ENCODE data around the gene UBXN7. TPM values are rescaled to one million over a fixed set of nuclear protein-coding genes. Genes with fewer than 3 reads are reported as not detected.

Gene UBXN7
- total and polyA plus RNA-seq, 9 of the 15 experiments (the other 6 are each of a cell fraction or from before 2014, with no cell fraction given): 3.5 to 44.6 (median 13.4) TPM

DNA sequence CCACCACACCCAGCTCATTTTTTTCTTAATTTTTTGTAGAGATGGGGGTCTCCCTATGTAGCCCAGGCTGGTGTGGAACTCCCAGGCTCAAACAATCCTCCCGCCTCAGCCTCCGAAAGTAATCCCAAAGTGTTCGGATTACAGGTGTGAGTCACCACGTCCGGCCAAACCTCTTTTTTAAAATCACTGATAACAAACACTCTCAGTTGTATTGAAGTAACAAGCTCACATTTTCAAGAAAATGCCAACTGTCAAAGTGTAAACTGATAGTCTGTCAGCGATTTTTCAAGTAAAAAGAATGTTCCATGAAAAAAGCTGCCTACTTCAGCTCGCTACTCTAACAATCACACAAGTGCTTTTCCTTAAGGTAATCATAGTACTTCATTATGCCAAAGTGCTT, 33.4 kb downstream of the UBXN7 start (continued):
- TF ChIP-seq SMARCB1 (IDR thresholded peaks at IDR 0.05; ENCODE audit: insufficient read length, low read depth) (no peak), DMBX1 (CRISPR knock-in tag; IDR thresholded peaks at IDR 0.05; ENCODE audit: borderline replicate concordance) (no peak), HDAC3 (IDR thresholded peaks at IDR 0.05; ENCODE audit: borderline replicate concordance, partially characterized antibody) (no peak)

DNA sequence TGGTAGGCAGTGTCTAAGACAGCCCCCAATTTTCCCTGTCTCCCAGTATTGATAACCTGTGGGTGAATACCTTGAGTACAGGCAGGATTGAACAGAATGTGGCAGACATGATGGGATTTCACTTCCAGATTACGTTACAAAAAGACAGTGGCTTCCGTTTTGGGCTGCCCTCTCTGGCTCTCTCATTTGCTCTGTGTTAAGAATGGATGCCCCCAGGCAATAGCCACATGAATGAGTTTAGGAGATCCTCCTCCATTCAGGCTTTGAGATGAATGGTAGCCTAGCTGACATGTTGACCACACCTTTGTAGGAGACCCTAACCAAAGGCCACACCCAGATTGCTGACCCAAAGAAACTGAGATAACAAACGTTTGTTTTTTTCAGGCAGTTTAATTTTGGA, 34.3 kb downstream of the UBXN7 start:
- WGBS (ENCODE audit: insufficient coverage, low coverage, missing lambda C conversion rate): 51% methylated on average over 3 of the region's 3 CpGs
- Histone ChIP-seq H3K79me2 (ENCODE audit: control insufficient read depth, insufficient read depth, low read length) (0 out of 3 replicates have a peak, but pooled peaks cover 3% of the 10 kb centered on the region), H3K36me3 (ENCODE audit: control insufficient read depth, insufficient read depth, low read length) (peaks cover 44% of the 10 kb centered on the region; the same call in 2 of the 3 replicates), H3K9me3 (replicated peaks; ENCODE audit: control insufficient read depth, insufficient read depth, low read depth, low read length) (no peaks in the 10 kb centered on the region), H2AFZ (ENCODE audit: low read depth, low read length) (no peak overlapping the region), H3K4me1 (replicated peaks in 1 of 2; ENCODE audit: control insufficient read depth in 2 of 2, insufficient read depth in 2 of 2, low read length in 2 of 2) (peaks cover 8 to 15% of the 10 kb centered on the region in 2 experiments; a peak in 3 of 5 replicates), H3K9ac (ENCODE audit: insufficient read depth in 1 of 2, low read depth in 2 of 2, low read length in 2 of 2) (no peak overlapping the region), H3K9me1 (ENCODE audit: control insufficient read depth, insufficient read depth, low read length) (no peaks in the 10 kb centered on the region), H3K4me3 (no peak overlapping the region), H3K27me3 (ENCODE audit: control insufficient read depth in 2 of 2, insufficient read depth in 2 of 2, low read length in 2 of 2) (no peaks in the 10 kb centered on the region), H3K27ac (ENCODE audit: extremely low read depth, low read depth, low read length) (no peak overlapping the region), H3K4me2 (ENCODE audit: insufficient read depth, low read length) (no peak overlapping the region), H4K20me1 (replicated peaks; ENCODE audit: control insufficient read depth, insufficient read depth, low read length) (no peaks in the 10 kb centered on the region)
- in situ Hi-C loops (cut with MboI): no loop called here
- ChIA-PET POLR2A (interaction anchor here (0.8 kb wide), 1 partner anchor 27 kb away, joined by 3 read pairs; no protein-coding TSS in a partner anchor), CTCF (ENCODE audit: low intra/inter-chr PET ratio) (no interaction called here)
- FAIRE-seq: no peak
- no TSS peak for BruUV-seq (replicated peaks)
- intact Hi-C loops (cut with micrococcal nuclease): no loop called here
- no peak for ATAC-seq
- no peak for DNase-seq (ENCODE audit: extremely low read depth in 1 of 4, low spot score in 3 of 4)
- TF ChIP-seq, protein P1, sequence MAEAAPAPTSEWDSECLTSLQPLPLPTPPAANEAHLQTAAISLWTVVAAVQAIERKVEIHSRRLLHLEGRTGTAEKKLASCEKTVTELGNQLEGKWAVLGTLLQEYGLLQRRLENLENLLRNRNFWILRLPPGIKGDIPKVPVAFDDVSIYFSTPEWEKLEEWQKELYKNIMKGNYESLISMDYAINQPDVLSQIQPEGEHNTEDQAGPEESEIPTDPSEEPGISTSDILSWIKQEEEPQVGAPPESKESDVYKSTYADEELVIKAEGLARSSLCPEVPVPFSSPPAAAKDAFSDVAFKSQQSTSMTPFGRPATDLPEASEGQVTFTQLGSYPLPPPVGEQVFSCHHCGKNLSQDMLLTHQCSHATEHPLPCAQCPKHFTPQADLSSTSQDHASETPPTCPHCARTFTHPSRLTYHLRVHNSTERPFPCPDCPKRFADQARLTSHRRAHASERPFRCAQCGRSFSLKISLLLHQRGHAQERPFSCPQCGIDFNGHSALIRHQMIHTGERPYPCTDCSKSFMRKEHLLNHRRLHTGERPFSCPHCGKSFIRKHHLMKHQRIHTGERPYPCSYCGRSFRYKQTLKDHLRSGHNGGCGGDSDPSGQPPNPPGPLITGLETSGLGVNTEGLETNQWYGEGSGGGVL (CRISPR knock-in tag; IDR thresholded peaks at IDR 0.05): no peak
- TF ChIP-seq ATF7 (IDR thresholded peaks at IDR 0.05) (no peak), NUFIP1 (IDR thresholded peaks at IDR 0.05; ENCODE audit: partially characterized antibody) (no peak), HNRNPH1 (optimal IDR thresholded peaks at IDR 0.05; ENCODE audit: low read depth, low read length) (no peak), COPS2 (conservative IDR thresholded peaks at IDR 0.05) (no peak), SMARCA5 (IDR thresholded peaks at IDR 0.05) (no peak), RB1 (IDR thresholded peaks at IDR 0.05; ENCODE audit: low read depth) (no peak), PHF8 (IDR thresholded peaks at IDR 0.05; ENCODE audit: borderline replicate concordance, low read length) (no peak), ZNF584 (CRISPR knock-in tag; IDR thresholded peaks at IDR 0.05; ENCODE audit: low read depth) (no peak), NELFE (IDR thresholded peaks at IDR 0.05; ENCODE audit: insufficient read depth, insufficient read length) (no peak)
- TF ChIP-seq, protein P2, sequence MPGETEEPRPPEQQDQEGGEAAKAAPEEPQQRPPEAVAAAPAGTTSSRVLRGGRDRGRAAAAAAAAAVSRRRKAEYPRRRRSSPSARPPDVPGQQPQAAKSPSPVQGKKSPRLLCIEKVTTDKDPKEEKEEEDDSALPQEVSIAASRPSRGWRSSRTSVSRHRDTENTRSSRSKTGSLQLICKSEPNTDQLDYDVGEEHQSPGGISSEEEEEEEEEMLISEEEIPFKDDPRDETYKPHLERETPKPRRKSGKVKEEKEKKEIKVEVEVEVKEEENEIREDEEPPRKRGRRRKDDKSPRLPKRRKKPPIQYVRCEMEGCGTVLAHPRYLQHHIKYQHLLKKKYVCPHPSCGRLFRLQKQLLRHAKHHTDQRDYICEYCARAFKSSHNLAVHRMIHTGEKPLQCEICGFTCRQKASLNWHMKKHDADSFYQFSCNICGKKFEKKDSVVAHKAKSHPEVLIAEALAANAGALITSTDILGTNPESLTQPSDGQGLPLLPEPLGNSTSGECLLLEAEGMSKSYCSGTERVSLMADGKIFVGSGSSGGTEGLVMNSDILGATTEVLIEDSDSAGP (CRISPR knock-in tag; IDR thresholded peaks at IDR 0.05): no peak

Measured in K562 (cell line).